Activated naive CD4-positive, alpha-beta T cell (primary cell): Measurements from ENCODE around the gene ZMIZ1.

Source experiments
- DNase-seq, 4 experiments: peaks; one replicate each; lab custom pipeline; 2025; lab: John Stamatoyannopoulos, UW

The ZMIZ1 gene

DNA sequence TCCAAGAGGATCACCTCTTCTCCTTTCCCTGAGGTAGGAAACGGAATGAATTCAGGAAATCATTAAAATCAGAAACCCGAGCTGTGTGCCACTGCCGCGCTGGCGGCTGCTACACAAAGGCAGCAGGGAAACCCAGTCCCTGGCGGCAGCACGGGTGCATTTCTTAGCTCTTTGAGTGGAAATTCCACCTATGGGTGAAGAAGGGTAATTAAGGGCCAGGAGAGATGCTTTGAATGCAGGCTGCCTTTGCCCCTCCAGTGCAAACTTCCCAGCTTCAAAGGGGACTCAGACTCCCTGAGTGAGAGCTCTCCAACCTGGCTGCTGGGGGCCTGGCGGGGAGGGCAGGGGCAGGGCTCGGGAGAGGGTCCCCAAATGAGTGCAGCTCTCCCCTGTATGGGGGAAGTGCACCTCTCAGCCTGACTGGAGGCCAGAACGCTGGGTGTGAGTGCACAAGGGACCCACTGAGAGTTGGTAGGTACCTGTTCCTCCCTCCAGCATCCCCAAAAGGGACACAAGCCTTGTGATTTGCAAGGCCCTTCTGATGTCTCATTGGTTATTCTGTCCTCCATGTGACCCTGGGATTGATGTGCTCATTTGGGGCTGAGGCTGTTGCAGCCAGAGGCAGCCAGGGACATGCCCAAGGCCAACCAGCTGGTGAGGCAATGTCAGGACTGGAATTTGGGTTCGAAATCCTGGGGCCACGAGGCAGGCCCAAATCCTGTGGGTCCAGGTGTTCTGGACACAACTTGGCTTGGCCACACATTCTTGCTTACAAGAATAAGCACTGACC, 16.3 kb upstream of the ZMIZ1 start:
- peak in 1 of 4 experiments; percentile 37 for DNase-seq

DNA sequence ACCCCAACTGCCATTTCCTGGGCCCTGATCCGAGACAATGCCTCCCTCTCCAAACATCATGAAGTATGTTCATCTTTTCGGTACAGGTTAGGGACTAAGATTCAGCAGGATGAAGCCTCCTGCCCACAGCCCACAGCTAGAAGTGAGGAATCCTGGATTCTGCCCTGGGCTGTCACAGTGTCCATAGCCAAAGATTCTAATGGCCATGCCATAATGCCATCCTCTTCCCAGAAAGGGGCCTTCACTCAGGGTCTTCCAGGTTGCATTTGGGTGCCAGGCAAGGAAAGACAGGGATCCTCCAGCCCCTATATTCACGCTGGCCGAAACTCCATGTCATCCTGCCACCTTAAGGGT, 15.7 kb upstream of the ZMIZ1 start:
- no peak for DNase-seq

DNA sequence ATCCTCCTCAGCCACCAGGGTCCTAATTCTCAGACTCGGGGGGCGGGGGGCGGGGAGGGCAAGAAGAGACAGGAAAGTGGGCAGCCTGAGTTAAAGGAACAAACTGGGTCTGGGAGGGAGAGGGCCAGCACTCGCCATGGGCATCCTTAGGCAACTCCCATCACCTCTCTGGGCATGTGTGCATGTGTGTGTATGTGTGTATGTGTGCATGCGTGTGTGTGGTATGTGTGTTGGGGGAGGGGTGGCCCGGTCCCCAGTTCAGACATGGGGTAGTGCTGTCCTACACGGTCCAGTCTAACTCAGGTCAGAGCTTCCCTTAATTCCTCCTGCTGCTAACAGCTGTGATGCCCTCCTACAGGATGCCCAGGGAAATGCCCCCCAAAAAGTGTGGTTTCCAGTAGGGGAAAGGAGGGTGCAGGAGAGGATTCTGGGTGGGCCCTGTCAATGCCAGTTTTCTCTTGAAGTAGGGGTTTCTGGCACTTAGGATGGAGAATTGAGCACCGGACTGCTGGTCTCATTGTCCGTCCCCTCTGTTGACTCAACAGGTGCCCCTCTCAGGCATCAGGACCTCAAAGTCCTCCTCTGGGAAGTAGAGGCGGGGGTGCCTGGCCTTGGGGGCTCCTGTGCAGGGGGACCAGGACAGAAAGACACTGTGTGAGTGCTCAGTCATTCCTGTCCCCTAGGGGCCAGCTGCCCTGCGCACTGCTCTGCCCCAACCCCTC, 15.1 kb upstream of the ZMIZ1 start:
- no peak for DNase-seq

DNA sequence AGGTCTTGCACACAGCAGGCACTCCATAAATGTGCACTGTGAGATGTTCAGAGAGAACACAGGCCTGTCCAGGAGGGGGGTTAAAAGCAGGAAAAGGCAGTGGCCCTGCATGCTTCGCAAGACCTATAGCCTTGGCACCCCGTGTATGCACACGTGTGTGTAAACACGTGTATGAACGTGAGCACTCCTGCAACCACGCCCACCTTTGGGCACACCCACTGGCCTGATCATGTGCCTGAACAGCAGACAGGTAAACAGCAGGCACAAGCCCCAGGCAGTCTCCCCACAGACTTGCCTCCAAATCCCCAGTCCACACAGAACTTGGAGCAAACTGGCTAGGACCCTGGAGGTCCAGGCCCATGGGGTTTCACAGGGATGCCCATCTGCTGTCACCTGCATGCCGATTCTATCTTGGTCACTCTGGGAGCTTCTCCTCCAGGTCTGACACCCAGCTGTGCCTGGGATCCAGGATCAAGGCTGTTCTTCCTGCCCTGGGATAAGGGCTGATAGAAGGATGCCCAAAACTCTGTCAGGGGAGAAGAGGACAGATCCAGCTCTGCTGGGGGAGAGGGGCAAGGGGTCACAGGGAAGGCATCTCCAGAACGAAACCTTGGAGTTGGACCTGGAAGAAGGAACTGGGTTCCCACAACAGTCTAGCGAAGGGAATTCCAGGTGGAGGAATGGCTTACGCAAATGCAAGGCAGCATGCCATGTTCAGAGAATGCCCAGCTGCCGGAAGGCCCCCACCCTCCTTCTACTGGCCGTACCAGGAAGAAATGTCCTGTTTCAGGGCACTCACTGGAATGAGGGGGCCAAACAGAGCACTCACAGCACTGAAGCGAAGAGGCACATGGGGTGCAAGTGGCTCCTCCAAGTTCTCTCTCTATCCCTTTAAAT, 14.3 kb upstream of the ZMIZ1 start:
- DNase-seq: no peak

DNA sequence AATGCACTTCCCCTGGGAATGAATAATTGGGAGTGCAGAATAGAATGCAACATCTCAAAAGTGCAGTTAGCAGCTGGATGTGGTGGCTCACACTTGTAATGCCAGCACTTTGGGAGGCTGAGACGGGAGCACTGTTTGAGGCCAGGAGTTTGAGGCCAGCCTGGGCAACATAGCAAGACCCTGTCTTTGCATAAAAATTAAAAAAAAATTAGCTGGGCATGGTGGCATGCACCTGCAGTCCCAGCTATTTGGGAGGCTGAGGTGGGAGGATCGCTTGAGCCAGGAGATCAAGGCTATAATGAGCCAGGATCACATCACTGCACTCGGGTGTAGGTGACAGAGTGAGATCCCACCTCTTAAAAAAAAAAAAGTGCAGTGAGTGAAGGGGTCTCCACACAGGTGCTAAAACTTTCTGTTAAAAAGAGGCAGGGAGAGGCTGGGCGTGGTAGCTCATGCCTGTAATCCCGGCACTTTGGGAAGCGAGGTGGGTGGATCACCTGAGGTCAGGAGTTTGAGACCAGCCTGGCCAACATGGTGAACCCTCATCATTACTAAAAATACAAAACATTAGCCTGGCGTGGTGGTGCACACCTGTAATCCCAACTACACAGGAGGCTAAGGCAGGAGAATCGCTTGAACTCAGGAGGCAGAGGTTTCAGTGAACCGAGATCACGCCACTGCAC, 13.5 kb upstream of the ZMIZ1 start:
- DNase-seq: no peak

DNA sequence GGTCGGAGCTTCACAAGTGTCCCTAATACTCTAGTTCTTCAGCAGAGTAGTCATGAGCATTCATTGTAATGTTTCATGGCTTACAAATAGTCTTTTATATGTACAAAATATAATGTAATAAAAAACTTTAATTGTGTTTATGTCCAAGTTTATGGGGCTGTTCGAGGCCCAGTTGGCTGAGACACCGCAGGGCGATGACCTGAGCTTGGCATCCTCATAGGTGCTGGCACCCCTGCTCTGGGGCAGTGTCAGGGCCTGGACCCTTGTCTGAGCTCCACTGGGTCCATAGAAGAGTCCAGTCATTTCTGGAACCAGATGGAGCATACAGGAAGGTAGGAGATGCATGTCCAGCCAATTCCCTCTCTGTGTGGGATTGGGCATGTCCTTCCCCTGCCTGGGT, 12.9 kb upstream of the ZMIZ1 start:
- DNase-seq: no peak

DNA sequence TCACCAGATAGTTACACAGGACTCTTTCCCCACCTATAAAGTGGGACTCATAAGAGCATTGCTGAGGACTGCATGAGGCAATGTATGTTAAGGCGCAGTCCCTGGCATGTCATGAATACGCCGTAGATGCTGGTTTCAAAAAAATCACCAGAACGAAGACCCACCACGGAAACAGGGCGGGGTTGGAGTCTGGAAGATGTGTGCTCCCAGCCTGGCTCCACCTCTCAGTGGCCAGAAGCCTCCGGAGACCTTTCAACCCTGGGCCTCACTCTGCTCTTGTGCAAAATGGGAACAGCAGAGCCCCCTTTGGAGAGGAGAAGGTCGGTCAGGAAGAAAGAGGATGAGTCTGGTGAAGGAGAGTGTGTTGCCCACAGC, 12.4 kb upstream of the ZMIZ1 start:
- DNase-seq: no peak

DNA sequence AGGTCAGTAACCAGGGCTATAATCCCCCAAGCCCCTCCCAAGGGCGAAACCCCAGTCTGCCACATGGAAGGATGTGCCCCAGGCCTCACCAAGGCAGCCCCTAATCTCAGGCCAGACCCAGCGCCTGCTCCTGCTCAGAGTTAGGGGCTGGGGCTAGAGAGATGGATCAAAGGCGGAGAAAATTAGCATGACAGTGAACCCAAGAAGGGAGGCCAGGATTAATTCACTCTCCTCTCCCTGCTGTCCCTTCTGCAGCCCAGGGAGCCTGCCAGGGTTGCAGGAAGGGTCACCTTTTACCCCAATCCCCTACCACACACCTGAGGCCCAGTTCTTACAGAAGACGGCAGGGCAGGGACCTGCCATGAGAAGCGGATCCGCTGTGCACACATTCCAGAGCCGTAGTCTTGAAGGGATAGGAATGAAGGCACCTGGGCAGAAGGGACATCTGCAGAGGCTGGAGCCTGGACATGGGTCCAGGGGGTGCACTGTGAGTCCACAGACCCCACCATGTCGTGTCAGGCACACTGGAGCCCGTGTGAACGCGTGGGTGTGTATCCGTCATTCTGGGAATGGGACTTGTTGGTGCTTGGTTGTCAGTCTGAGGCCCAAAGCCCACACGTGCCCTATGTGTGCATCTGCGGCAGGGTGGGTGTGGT, 11.9 kb upstream of the ZMIZ1 start:
- no peak for DNase-seq

DNA sequence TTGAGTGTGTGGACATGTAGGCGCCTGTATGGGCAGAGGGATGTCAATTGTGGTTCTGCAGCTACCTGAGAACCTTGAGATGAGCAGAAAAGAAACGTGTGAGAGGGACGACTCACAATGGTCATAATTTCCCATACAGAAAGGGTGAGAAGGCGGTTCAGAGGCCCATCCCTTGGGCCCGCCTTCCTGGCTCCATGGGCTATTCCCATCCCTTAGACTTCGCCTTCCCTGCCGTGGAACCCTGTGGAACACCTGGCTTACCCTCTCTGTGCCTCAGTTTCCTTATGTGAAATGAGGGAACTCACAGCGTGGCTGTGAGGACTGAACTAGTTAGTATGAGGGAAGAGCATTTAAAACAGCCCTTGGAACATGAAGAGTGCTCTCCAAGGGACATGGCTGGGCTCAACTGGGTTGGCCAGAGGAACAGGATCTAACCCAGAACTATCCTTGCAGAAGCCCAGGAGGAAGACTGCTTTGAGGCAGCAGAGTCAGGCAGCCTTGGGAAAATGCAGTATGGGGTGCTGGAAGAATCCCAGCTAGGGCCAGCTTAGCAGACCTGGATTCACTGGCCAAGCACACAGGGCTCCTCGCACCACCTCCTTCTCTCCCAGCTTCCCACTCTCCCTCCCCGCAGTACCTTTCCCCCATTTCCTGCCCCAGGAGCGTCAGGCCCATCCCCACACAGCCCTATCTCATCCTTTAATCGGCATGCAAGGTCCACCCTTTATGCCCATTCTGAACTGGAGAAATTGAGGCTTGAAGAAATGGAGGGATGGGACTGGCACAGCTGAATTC, 11.1 kb upstream of the ZMIZ1 start:
- DNase-seq: no peak

DNA sequence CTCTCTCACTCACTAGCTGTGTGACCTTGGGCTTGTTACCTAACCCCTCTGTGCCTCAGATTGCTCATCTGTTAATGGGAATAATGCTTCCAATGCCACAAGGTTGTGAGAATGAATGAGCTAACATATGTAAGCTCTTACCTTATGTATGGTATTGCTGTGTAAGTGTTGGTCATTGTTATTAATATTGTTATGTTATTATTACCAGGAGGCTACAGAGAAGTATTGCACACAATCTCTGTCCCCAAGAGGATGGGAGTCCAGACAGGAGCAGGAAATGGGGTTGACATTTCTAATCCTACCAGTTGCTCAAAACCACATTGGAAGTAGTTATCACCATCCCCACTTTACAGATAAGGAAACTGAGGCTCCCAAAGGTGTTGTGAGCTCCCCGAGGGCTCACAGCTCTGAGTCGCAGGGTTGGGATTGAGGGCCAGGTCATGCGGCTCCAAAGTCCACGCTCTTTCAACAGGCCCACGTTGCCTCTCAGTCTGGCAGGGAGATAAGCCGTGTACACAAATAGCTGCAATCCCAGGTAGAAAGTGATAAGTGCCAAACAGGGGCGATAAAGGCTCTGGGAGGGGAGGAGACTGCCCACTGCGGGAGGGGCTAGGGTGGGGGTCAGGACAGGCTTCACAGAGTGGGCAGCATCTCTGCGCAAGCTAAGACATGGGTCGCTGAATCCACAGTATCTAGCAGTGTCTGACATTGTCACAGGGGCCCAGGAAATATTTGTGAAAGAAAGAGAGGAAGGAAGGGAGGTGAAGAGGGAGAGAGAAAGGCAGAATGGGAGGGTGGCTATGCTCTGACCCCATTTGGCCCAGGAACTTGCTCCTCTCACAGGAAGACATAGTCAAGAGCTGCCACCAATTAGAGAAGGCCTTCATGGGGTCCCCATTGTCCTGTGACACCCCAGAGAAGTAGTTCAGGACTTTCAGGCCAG, 9.6 kb upstream of the ZMIZ1 start:
- no peak for DNase-seq

DNA sequence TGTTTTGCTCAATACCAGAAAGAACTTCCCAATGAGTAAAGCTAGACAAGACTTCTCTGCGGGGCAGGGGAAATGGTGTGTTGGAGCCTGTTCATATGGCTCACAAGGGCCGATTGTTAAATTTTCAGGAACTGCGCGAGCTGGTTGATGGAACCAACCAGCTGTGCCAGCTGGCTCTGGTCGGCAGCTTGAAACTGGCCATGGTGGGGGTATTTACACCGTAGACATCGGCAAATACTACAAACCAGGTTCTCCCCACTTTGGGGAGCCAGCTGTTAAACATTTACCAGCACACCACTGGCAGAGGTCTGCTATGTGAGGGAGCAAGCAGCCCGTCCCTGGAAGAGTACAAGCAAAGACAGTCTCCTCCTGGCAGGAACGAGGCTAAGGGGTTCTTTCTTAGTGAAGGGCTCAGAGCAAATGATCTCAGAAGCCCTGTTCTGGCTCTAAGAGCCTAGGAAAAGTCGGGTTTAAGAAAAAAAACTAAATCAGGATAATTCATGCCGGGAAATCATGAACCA, 8.8 kb upstream of the ZMIZ1 start:
- DNase-seq: no peak

DNA sequence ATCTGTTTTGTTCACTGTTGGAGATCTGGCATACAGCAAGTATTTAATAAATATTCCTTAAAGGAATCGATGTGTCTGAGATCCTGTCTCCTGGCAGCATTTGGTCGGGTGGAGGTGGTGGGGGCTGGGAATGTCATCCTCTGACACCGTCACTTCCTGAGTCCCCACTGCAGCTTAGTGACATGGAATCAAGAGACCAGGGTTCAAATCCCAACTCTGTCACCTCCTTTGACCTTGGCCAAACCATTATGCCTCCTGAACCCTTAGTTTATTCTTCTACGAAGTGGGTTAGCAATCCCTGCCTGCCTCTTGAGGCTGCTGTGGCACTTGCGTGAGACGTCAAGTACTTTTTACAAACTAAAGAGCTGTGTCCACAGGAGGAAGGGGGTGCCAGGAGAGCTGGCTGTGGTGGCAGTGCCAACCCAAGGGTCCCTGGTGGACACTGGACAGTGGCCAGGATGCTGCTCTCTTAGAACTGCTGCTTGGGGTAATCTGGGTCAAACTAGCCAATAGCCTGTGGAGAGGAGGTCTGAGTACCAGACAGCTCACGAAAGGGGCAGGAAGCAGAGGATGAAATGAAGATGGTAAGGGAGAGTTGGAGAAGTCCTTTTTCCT, 8.0 kb upstream of the ZMIZ1 start:
- DNase-seq: no peak

DNA sequence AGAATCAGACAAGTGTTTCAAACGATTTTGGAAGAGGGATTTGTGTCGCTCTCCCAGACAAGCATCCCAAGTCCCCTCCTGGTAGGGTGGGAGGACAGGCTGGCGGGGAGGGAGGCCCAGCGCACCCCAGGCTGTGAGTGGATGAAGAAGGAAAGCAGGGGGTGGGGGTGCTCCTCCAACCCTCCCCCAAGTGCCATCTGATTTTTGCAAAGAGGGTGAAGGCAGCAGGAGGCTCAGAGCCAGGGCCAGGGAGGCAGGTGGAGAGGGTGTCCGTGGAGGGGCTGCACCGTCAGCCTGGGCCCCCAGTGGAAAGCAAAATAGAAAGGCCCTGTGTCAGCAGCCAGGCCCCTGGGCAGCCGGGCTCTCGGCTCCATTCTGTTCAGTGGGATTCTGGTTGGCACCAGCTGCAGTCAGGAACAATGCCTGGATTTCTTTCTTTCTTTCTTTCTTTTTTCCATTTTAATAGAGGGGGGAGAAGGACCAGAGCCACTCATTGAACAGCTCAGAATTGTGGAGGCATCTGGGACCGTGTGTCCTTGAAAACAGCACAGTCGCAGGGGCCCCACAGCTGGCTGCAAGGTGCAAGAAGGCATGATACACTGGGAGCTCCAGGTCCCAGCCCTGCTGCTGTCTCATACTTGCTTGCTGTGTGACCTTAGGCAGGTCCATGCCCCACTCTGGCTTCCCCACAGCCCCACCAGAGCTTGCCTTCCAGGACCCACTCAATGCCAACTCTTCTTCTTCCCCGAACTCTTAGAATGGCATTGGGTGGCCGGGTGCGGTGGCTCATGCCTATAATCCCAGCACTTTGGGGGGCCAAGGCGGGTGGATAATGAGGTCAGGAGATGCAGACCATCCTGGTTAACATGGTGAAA, 7.1 kb upstream of the ZMIZ1 start:
- no peak for DNase-seq

DNA sequence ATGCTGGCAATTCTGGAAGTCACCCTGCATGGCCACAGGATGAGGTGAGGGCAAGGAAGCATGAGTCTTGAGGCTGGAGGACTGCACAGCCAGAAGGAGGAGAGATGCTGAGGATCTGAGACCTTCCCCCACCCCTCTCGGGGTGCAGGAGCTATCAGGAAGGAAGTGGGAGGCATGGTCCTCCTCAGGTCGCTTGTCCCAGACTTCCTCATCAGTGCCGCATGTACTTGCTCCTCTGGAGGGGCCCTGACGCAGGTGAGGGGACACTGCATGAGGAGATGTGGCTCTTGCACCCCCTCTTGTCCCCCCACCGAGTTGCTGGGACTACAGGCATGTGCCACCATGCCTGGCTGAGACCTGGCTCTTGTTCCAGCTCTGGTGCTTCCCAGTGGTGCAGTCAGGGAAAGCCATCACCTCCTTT, 5.7 kb upstream of the ZMIZ1 start:
- DNase-seq: no peak

DNA sequence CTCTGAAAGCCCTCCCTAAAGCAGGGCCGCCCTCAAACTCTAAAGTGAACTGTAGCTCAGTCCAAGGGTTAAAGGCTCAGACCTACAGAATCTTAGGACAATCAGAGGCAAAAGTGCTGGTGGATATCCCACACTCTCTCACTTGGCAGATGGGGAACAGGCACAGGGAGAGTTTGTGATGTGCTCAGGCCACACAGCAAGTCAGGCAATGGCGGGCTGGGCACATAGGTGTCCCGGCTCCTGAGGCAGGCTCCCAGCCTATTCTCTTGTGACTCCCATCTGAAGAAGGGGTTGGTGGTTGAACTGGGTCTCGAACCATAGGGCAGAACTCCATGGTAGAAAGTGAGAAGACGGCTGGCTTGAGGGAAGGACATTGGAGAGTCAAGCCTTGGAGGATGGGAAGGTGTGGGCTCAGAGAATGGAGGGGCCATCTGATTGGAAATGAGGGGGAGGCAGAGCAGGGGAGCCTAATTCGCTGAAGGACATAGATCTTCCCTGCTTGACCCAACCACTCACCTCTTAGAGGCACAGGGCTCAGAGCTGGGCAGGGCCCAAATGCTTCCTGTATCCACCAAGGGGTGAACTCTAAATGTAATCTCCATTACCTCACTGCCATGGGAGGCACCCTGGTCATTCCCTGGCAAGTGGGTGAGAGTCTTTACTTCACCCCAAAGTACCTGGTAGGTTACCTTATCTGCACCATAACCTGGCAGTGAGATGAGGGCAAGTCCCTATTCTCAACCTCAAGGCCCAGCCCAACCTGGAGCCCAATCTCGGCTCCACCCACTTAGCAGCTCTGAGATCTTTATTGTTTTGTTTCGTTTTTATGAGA, 4.9 kb upstream of the ZMIZ1 start:
- no peak for DNase-seq

DNA sequence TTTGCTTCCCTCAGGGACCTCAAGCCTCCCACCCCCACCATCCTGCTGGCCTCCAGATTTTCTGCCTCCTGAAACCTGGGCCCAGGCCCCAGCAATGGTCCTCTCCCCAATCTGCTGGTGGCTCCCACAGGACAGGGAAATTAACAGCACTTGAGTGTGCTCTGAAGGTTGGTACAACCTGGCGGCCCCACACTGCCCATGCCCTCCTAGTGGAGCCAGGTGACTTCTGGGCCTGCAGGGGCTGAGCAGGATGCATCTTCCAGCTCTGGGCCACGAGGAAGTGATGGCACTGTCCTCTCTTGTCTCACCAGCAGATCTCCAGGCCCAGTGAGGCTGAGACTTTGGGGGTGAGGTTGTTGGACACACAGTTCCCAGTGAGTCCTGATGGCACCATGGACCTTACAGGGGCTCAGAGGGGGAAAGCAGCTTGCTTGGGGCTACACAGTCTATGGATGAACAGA, 3.6 kb upstream of the ZMIZ1 start:
- DNase-seq: no peak

DNA sequence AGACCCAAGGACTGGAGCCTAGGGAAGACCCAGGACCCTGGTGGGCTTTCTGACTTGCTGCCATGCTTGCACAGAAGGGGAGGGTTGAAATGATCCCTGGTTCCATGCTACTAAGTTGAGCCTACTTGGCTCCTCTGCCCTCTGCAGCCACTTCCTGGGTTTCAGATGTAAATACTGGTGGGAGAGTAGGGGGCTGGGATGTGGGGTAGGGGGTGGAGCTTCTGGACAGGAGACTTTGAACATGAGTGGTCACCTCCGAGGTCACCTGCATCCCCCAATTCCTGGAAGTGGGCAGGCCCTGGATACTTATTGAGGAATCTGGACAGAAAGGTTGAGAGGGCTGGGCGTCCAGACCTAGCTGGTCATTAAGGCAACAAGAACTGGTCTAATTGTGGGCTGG, 2.9 kb upstream of the ZMIZ1 start:
- no peak for DNase-seq
